Cardiac fibroblast (primary cell): ENCODE results near the gene TOX2.
A peak's percentile ranks its signal among the peaks of the same experiment; 100 is the strongest.

Source experiments
- DNase-seq, 2 donors: peaks; one replicate each; pipeline versions ENCODE4 v3.0.0 to v3.0.0-alpha.2; 2010; ENCODE audit warnings: low read depth in 2 of 2
- H3K4me3 ChIP-seq, 2 donors: replicated peaks in 1 of 2; 1 replicate in 1 of 2; 2 replicates in 1 of 2; pipeline ENCODE4 v1.5.1; 2011; ENCODE audit warnings: low read depth in 2 of 2, low read length in 2 of 2, mild to moderate bottlenecking in 2 of 2, moderate library complexity in 1 of 2
- TF ChIP-seq, protein P1 (sequence below): IDR thresholded peaks from one replicate; pipeline ENCODE4 v1.5.1; 2011; ENCODE audit warnings: low read depth, mild to moderate bottlenecking, low read length, inconsistent platforms

Gene TOX2

DNA sequence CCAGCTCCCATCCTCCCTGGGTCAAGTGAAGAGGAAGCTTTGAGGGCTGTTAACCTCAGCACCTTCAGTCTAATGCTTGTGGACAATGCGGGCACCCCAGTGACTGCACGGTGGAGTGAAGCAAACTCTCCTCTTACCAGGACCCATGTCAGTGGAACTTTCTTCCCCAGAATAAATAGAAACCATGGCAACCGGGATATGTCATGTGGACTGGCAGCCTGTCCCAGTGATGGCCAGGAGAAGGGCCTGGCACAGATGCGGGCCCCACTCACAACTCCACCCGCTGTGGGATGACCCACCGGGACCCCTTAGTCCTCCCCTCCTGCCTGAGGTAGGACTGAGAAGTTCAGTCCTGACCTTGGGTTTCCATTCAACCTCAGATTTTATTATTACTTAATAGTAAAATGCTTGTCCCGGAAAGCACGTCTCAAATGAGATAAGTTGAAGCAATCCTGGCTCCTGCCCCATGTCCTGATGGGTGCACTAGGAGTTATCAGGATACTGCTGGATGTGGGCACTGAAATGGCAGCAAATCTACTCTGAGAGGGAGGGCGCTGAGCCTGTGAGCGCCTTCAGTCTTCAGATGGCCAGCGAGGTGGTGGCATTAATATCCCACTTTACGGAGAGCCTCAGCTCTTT, 23.5 kb downstream of the TOX2 start:
- DNase-seq: peak in 1 of 2 donors; percentile 61
- no peak overlapping the region for H3K4me3 ChIP-seq
- TF ChIP-seq, protein P1, sequence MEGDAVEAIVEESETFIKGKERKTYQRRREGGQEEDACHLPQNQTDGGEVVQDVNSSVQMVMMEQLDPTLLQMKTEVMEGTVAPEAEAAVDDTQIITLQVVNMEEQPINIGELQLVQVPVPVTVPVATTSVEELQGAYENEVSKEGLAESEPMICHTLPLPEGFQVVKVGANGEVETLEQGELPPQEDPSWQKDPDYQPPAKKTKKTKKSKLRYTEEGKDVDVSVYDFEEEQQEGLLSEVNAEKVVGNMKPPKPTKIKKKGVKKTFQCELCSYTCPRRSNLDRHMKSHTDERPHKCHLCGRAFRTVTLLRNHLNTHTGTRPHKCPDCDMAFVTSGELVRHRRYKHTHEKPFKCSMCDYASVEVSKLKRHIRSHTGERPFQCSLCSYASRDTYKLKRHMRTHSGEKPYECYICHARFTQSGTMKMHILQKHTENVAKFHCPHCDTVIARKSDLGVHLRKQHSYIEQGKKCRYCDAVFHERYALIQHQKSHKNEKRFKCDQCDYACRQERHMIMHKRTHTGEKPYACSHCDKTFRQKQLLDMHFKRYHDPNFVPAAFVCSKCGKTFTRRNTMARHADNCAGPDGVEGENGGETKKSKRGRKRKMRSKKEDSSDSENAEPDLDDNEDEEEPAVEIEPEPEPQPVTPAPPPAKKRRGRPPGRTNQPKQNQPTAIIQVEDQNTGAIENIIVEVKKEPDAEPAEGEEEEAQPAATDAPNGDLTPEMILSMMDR: no peak

DNA sequence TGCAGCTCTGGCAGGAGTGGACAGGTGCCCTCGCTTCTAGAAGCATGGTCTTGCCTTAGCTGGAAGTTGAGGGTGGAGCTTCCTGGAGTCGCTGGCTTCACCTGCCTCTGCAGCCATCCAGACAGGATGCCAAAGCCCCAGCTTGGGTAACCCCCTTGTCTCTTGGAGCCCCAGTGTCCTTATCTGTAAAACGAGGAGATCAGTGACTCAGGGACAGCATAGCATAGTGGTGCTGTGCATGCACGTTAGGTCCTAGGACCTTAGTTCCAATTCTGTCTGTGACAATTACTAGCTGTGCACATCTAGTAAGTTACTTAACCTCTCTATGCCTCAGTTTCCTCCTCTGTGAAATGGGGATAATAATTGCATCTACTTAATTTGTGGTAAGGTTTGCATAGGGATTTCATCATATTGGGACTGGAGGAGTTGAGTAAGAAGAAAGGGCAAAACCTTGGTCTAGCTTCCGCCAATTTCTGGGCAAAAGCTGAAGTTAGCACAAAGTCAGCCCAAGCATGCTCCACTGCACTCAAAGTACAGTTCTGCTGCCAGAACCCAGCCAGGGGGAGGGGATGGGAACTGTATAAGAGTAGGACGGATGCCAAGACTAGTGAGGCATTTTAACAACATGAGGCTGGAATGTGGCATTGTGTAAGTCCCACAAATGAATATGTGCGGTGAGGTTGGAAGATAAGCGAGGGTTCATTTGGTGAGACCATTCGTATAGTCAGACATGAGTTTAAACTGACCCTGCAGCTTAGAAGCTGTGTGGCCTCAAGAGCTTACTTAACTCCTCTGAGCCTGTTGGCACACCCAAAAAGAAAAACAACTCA, 24.5 kb downstream of the TOX2 start:
- peak; percentile 100 for DNase-seq
- no peak overlapping the region for H3K4me3 ChIP-seq
- TF ChIP-seq, protein P1: no peak

DNA sequence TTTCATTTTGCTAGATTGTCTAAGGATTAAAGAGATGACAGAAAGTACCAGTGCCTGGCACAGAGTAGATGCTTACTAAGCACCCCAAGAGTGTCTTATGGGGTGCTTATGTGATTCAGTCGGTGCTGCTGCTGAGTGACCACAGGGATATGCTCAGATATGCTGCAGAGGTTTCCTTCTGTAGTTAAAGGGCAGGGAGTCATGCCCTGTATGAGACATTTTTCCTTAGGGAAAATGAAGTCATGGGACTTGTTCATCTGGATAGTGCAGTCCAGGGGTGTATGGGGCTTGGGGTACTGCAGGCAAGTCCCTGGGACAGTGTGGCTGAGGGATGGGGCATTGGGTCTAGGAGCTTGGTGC, 25.1 kb downstream of the TOX2 start:
- no peak overlapping the region for H3K4me3 ChIP-seq
- DNase-seq: no peak
- TF ChIP-seq, protein P1: no peak

DNA sequence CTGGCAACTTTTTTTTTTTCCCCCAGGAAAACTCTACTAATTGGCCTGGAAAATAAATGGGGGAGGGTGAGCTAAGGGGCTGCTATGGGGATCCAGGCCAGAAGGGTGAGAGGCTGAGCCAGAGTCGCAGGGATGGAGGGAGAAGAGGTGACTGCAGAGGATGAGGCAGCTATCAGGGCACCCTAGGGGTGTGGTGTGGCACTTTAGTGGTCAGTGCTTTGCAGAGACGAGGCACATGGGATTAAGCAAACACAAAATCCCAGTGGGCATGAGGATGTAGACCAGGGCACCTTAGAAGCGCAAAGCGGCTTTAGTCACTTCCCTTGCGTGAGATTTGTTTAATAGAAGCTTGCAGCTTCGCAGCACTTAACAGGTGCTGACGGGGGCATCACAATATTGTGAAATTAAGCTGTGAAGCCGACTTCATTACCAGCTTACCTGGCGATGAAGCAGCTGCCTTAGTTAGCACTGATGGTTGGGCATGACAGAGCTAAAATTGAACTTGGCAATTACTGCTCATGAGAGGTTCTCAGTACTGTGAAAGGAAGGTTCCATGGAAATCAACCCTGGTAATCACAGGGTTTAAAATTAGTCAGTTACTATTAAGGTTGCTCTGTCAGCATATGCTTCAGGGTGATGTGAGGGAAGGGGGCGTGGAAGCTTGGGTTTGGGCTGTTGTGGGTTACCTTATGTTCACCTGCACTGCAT, 26.0 kb downstream of the TOX2 start:
- DNase-seq: no peak
- TF ChIP-seq, protein P1: no peak
- no peak overlapping the region for H3K4me3 ChIP-seq

DNA sequence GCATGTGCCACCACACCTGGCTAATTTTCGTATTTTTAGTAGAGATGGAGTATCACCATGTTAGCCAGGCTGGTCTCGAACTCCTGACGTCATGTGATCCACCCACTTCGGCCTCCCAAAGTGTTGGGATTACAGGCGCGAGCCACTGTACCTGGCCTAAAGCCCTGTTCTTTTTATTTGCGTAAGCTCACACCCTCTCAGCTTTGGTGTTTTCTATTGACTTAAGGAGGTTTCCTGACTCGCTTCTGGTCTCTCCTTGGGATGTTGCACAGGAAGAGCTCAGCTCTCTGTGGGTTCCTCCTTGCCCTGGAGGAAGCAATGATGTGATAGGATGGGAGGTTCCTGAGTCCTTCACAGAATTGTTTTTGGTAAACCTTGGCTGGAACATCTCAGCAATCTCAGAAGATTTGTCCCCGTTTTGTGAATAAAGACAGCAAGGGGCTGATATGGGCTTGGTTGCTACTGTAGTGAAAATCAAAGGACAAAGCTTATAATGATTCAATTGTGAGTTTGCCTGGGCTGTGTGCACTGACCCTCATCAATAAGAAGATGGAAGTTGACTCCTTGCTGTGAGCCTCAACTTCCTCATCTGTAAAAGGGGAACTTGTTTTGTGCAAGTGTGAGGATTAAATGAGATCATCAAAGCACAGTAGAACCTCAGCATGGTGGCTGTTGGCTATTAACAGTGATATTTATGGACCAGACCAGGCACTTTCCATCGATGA, 27.0 kb downstream of the TOX2 start:
- H3K4me3 ChIP-seq: no peak overlapping the region
- peak; percentile 50 to 85 for DNase-seq
- TF ChIP-seq, protein P1: no peak

DNA sequence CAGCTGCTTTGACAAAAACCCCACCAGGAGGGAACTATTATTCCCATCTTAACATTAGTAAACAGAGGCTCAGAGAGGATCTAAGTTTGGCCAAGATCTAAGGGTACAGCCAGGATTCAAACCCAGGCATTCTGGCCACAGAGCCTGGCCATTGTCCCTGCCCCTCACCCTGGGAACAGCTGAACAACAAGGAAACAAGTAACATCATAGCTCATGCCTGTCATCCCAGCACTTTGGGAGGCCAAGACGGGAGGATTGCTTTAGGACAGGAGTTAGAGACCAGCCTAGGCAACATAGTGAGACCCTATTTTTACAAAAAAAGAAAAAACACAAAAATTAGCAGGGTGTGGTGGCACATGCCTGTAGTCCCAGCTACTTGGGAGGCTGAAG, 27.5 kb downstream of the TOX2 start:
- TF ChIP-seq, protein P1: no peak
- H3K4me3 ChIP-seq: no peak overlapping the region
- DNase-seq: no peak
